Measurements from ENCODE around the gene JMJD1C.
"Not testable (repeated sequence)": the region's sequence is repeated elsewhere in the genome, so short reads cannot be mapped to it uniquely, and the experiment has no call there.

The JMJD1C gene

DNA sequence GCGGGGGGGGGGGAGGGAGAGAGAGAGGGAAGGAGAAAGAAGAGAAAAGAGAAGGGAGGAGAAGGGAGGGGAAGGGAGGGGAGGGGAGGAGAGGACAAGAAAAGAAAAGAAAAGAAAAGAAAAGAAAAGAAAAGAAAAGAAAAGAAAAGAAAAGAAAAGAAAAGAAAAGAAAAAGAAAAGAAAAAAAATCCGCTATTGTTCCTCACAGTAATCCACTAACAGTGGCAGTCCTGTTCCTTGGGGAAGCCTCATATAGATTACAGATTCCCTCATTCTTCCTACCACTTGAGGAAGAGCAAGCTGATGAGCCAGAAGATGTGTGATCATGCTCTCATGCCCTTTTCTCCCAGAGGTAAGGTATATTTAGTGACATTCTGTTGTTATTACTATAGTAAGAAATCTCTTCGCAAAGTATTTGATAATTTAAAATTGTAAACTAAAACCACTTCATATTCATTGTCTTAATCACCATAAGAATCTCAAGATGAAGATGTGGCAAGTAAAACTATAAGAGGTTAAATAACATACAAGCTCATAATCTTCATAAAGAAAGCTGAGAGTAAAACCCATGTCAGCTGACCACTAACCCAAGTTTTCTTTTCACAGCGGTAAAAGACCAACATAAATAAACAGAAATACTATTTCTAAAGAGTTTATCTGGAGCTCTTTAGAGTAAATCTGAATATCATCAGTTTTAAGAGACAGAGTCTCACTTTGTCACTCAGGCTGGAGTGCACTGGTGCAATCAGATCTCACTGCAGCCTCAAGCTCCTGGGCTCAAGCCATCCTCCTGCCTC is 128.1 kb downstream of the JMJD1C start:
- Mint-ChIP-seq H3K27me3 (no peaks in the 10 kb centered on the region), H3K9me3 (no peaks in the 10 kb centered on the region), H3K4me3 (no peak overlapping the region), H3K36me3 (peaks cover 4% of the 10 kb centered on the region), H3K4me1 (peaks cover 13% of the 10 kb centered on the region), H3K27ac (no peak overlapping the region)

DNA sequence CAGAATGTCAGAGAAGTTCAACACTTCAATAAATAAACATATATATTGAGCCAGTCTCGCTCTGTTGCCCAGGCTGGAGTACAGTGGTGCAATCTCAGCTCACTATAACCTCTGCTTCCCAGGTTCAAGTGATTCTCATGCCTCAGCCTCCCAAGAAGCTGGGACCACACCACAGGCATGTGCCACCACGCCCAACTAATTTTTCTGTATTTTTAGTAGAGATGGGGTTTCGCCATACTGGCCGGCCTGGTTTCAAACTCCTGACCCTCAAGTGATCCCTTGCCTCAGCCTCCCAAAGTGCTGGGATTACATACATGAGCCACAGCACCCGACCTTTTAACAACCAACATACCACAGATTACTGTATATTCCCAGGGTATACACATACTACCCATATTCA is 134.2 kb downstream of the JMJD1C start:
- peaks cover 11% of the 10 kb centered on the region for H3K4me1 Mint-ChIP-seq
- H3K9me3 Mint-ChIP-seq: no peaks in the 10 kb centered on the region
- no peaks in the 10 kb centered on the region for H3K27me3 Mint-ChIP-seq
- no peaks in the 10 kb centered on the region for H3K36me3 Mint-ChIP-seq
- H3K27ac Mint-ChIP-seq: no peak overlapping the region
- no peak overlapping the region for H3K4me3 Mint-ChIP-seq

DNA sequence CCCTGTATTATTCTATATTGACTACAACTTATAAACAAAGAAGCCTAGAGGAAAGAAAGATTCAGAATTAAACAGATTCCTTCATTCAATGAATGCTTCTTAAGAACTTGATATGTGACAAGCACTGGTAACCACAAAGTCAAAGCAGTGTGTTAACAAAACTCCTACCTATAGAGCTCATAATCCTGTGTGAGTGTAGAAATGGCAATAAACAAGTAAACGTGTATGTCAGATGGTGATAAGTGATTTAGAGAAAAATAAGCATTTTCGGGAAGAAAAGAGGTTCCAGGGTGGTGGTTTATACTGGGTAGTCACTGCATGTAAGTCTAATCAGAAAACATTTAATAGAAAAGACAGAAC is 141.3 kb downstream of the JMJD1C start:
- Mint-ChIP-seq H3K36me3 (peaks cover 16% of the 10 kb centered on the region), H3K27ac (no peak overlapping the region), H3K27me3 (no peaks in the 10 kb centered on the region), H3K4me1 (peaks cover 11% of the 10 kb centered on the region), H3K9me3 (peaks cover 1% of the 10 kb centered on the region), H3K4me3 (no peak overlapping the region)

DNA sequence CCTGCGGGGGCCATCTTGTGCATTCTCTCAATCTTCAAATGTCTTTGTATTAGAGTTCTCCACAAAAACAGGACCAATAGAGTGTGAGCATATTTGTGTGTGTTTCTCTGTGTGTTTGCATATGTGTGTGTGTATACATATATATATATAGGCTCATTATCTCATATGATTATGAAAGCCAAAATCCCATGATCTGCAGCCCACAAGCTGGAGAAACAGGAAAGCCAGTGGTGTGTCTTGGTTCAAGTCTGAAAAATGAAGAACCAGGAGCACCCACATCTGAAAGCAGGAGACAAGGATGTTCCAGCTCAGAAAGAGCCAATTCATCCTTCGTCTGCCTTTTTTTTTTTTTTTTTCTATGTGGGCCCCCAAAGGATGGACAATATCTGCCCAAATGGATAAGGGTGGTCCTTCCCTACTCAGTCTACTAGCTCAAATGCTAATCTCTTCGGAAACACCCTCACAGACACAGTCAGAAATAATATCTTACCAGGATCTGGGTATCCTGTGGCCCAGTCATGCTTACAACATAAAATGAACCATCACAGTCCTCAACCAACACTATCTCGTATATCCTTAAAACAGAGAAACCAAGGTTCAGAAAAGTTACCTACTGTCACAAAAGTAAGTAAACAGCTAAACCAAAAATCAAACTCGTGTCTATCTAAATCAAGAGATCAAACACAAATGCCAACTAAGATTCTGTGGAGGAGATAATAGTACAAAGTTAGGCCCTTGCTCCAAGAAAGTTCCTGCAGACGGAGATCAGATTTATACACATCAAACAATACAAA is 141.9 kb downstream of the JMJD1C start:
- Mint-ChIP-seq H3K9me3 (peaks cover 5% of the 10 kb centered on the region), H3K27me3 (no peaks in the 10 kb centered on the region), H3K36me3 (peaks cover 18% of the 10 kb centered on the region), H3K4me3 (no peak overlapping the region), H3K4me1 (peaks cover 11% of the 10 kb centered on the region), H3K27ac (no peak overlapping the region)

DNA sequence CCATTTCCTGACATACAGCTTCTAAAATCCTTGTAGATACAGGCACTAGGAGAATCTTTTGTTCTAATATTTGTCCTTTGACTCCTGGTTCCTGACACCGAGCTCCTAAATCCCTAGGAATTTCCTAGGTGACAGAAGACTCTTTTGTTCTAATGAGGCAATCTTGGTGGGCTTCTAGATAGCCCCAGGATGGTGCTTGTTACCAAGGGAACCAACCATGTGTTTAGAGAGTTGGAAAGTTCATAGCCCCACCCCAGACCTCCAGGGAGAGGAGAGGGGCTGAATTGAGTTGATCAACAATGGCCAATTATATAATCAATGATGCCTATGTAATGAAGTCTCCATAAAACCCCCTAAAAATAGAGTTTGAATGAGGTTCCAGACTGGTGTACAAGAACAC is 145.1 kb downstream of the JMJD1C start:
- Mint-ChIP-seq H3K27ac (no peak overlapping the region), H3K9me3 (peaks cover 5% of the 10 kb centered on the region), H3K4me3 (no peak overlapping the region)

DNA sequence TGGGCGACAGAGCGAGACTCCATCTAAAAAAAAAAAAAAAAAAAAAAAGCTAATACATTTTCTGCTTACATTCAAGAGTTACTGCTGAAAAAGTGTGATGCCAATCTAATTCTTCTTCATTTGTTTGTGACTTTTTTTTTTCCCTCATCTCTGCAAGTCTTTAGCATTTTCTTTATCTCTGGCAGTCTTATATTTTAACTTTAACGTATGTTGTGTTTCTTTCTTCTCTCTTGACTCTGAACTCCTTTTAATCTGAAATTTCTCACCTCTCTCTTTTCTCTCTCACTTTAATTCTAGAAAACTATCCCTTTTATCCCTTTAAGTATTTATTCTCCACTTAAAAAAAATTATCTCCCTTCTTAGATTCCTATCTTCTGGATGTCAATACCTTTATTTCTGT is 146.5 kb downstream of the JMJD1C start:
- peak overlapping the region; percentile 19 for H3K27ac Mint-ChIP-seq
- peaks cover 5% of the 10 kb centered on the region for H3K9me3 Mint-ChIP-seq
- no peaks in the 10 kb centered on the region for H3K27me3 Mint-ChIP-seq
- H3K4me1 Mint-ChIP-seq: peaks cover 6% of the 10 kb centered on the region
- no peak overlapping the region for H3K4me3 Mint-ChIP-seq
- peaks cover 19% of the 10 kb centered on the region for H3K36me3 Mint-ChIP-seq

More for the DNA sequence above, 145.1 kb downstream of the JMJD1C start:
- peaks cover 17% of the 10 kb centered on the region for H3K36me3 Mint-ChIP-seq
- H3K4me1 Mint-ChIP-seq: peaks cover 6% of the 10 kb centered on the region
- no peaks in the 10 kb centered on the region for H3K27me3 Mint-ChIP-seq

DNA sequence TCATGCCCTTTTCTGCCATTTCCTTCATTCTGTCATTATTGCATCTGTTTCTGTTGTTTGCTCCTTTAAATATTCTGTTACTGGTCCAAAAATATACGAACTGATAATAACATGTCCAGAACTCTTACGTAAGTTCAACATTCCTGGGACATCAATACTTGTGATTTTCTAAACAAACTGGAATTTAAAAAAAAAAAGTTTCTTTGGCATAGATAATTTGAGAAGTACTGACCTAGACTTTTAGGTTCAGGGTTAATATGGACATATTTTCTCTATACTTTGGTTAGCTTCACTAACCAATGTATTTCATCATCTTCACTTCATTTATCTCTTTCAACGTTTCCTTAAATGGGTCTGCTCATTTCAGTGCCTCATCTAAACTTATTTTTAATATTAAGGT is 147.3 kb downstream of the JMJD1C start:
- H3K4me3 Mint-ChIP-seq: no peak overlapping the region
- H3K9me3 Mint-ChIP-seq: peaks cover 5% of the 10 kb centered on the region
- no peak overlapping the region for H3K27ac Mint-ChIP-seq
- H3K27me3 Mint-ChIP-seq: no peaks in the 10 kb centered on the region
- H3K4me1 Mint-ChIP-seq: peaks cover 4% of the 10 kb centered on the region
- H3K36me3 Mint-ChIP-seq: peaks cover 18% of the 10 kb centered on the region

DNA sequence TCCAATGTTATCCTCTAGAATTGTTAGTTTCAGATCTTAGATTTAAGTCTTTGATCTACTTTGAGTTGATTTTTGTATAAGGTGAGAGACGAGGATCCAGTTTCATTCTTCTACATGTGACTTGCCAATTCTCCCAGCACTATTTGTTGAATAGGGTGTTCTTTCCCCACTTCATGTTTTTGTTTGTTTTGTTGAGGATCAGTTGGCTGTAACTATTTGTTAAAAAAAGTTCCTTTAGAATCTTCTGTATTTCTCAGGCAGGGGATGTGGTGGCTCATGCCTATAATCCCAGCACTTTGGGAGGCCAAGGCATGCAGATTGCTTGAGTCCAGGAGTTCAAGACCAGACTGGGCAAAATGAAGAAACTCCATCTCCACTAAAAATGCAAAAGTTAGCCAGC is 151.8 kb downstream of the JMJD1C start:
- Mint-ChIP-seq H3K9me3 (no peaks in the 10 kb centered on the region), H3K4me3 (no peak overlapping the region), H3K27me3 (no peaks in the 10 kb centered on the region), H3K27ac (no peak overlapping the region), H3K4me1 (peaks cover 5% of the 10 kb centered on the region), H3K36me3 (peaks cover 5% of the 10 kb centered on the region)

DNA sequence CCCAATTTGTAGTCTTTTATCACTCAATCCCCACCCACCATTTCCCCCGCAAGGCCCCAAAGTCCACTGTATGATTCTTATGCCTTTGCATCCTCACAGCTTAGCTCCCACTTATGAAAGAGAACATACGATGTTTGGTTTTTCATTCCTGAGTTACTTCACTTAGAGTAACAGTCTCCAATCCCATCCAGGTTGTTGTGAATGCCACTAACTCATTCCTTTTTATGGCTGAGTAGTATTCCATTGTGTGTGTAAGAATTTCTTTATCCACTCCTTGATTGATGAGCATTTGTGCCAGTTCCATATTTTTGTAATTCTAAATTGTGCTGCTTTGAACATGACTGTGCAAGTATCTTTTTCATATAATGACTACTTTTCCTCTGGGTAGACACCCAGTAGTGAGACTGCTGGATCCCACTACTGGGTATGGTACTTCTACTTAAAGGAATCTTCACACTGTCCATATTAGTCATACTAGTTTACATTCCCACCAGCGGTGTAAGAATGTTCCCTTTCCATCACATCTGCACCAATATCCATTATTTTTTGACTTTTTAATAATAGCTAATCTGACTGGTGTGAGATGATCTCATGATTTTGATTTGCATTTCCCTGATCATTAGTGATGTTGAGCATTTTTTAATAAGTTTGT is 152.6 kb downstream of the JMJD1C start:
- Mint-ChIP-seq H3K27ac (no peak overlapping the region), H3K9me3 (no peaks in the 10 kb centered on the region), H3K4me1 (peaks cover 13% of the 10 kb centered on the region), H3K4me3 (no peak overlapping the region), H3K36me3 (peaks cover 11% of the 10 kb centered on the region), H3K27me3 (no peaks in the 10 kb centered on the region)

DNA sequence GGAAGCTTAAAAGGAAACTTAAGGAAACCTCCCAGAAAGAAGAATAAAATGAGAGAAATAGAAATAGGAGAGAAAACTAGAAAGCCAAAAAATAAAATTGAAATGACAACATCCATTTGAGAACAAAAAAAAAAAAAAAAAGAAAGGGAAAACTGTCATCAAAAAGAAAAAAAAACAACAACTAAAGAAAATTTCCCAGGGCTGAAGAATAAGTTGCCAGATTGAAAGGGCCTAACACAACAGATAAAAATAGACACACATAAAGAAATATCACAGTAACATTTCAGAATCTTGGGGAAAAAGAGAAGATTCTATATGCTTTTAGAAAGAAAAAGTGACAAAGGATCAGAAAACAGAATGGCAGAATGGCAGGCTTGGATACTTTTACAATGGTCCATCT is 157.1 kb downstream of the JMJD1C start:
- Mint-ChIP-seq H3K27me3 (no peaks in the 10 kb centered on the region), H3K9me3 (no peaks in the 10 kb centered on the region), H3K4me3 (no peak overlapping the region), H3K36me3 (peaks cover 9% of the 10 kb centered on the region), H3K4me1 (peaks cover 19% of the 10 kb centered on the region), H3K27ac (peak overlapping the region; percentile 3)

DNA sequence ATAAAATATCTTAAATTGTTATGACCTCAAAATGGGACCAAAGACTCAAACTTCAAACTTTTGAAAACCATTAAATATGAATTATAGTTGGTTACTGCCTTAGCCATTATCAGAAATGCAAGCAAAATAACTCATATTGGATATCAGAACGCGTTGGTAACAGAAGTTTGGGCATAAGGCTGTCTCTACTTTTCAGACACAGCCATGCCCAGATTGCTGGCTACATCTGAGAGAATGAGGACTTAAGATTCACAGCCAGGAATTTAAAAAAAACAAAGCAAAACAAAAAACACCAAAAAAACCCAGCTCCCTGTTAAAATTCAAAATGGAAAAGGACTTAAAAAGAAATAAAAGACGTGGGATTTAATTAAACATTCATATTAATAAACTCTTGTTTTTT is 161.6 kb downstream of the JMJD1C start:
- Mint-ChIP-seq H3K9me3 (no peaks in the 10 kb centered on the region), H3K27ac (no peak overlapping the region), H3K27me3 (no peaks in the 10 kb centered on the region), H3K4me1 (peaks cover 28% of the 10 kb centered on the region), H3K36me3 (peaks cover 8% of the 10 kb centered on the region), H3K4me3 (no peak overlapping the region)

DNA sequence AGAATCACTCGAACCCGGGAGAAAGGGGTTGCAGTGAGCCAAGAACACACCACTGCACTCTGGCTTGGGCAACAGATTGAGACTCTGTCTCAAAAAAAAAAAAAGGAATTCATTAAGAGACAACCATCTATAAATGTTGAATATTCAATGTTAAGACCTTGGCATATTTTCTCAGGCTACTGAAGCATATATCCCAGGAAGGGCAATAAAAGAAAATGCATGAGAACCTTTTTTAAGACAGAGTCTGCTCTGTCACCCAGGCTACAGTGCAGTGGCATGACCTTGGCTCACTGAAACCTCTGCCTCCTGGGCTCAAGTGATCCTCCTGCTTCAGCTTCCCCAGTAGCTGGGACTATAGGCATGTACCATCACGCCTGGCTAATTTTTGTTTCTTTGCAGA is 165.0 kb downstream of the JMJD1C start:
- Mint-ChIP-seq H3K27me3 (no peaks in the 10 kb centered on the region), H3K36me3 (peaks cover 1% of the 10 kb centered on the region), H3K9me3 (no peaks in the 10 kb centered on the region), H3K4me1 (peaks cover 13% of the 10 kb centered on the region), H3K4me3 (no peak overlapping the region), H3K27ac (no peak overlapping the region)

DNA sequence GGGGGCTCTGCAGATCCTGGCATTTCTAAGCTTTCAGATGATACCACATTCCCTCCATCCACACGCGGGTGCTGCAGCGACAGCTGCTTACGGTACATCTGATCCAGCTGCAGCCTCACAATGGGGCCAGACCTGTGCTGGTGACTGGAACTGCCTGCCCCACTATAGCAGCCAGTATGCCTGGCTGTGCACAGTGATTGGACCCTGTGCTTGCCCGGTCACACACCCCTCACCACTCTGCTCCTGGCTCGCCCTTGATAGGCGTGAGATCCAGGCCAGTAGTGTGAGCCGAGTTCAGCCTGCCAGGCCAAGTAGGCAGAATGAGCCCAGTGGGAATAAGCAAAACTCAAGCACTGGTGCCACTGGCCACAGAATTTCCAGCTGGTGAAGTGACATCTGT is 167.8 kb downstream of the JMJD1C start:
- Mint-ChIP-seq H3K4me3 (no peak overlapping the region), H3K4me1 (peaks cover 10% of the 10 kb centered on the region), H3K27me3 (no peaks in the 10 kb centered on the region), H3K9me3 (no peaks in the 10 kb centered on the region), H3K27ac (no peak overlapping the region), H3K36me3 (no peaks in the 10 kb centered on the region)

DNA sequence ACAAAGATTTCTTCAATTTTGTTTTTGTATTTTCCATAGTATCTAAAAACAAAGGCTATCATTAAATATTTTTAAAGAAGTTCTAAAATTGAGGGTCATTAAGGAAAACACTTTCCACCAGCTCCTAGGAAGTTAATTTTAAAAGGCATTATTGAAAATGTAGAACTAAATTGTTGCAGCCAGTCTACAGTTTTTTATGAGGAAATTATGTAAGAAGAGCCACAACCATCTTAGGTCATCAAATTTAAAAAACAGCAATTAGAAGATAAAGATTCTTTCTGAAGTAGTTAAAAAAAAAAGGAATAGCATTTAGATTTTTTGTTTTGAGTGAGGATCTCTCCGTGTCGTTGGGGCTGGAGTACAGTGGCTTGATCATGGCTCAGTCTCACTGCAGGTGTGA is 171.0 kb downstream of the JMJD1C start:
- Mint-ChIP-seq H3K27ac (no peak overlapping the region), H3K4me3 (no peak overlapping the region), H3K4me1 (peaks cover 5% of the 10 kb centered on the region), H3K9me3 (no peaks in the 10 kb centered on the region), H3K27me3 (no peaks in the 10 kb centered on the region), H3K36me3 (no peaks in the 10 kb centered on the region)

DNA sequence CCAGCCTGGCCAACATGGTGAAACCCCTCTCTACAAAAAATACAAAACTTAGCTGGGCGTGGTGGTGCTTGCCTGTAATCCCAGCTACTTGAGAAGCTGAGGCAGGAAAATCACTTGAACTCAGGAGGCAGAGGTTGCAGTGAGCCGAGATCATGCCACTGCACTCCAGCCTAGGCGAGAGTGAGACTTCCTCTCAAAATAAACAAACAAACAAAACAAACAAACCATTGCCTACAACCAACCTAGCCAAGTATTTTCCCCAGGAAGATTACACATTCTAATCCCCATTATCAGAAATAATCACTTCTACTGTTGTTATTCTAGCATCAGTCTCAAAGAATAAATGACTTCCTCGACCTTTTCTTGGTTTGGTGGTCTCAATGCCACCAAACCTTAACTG is 172.9 kb downstream of the JMJD1C start:
- not testable (repeated sequence) for H3K27me3 Mint-ChIP-seq, H3K36me3 Mint-ChIP-seq, H3K9me3 Mint-ChIP-seq, H3K4me1 Mint-ChIP-seq, H3K27ac Mint-ChIP-seq, H3K4me3 Mint-ChIP-seq

DNA sequence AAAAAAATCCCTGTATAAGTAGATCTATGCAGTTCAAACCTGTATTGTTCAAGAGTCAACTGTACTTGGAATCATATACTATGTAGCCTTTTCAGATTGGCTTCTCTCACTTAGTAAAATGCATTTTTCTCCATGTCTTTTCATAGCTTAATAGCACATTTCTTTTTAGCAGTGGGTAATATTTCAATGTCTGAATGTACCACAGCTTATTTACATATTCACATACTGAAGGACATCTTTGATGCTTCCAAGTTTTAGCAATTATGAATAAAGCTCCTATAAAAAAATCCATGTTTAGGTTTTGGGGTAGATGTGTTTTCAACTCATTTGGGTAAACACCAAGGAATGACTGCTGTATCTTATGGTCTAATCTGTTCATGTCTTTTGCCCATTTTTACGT is 177.6 kb downstream of the JMJD1C start:
- H3K4me1 Mint-ChIP-seq: peaks cover 12% of the 10 kb centered on the region
- no peaks in the 10 kb centered on the region for H3K9me3 Mint-ChIP-seq
- no peak overlapping the region for H3K4me3 Mint-ChIP-seq
- H3K36me3 Mint-ChIP-seq: peaks cover 1% of the 10 kb centered on the region
- H3K27me3 Mint-ChIP-seq: no peaks in the 10 kb centered on the region
- no peak overlapping the region for H3K27ac Mint-ChIP-seq

All from activated naive CD4-positive, alpha-beta T cell treated with anti-CD3 and anti-CD28 coated beads, Interleukin-2, amount 50 U/mL, for 24 hours (primary cell).